ENCODE results near the gene NPM1.

- TF ChIP-seq CTCF (IDR thresholded peaks at IDR 0.05; ENCODE audit: low read depth, low read length, missing input control), result no peak
- TF ChIP-seq SP1 (IDR thresholded peaks at IDR 0.05), result no peak
- no peak for TF ChIP-seq GABPA (IDR thresholded peaks at IDR 0.05 in 1 of 2, conservative IDR thresholded peaks at IDR 0.05 in 1 of 2)
- no peak for TF ChIP-seq MAX (IDR thresholded peaks at IDR 0.05)
- no peak for TF ChIP-seq HNF4G (IDR thresholded peaks at IDR 0.05)
- TF ChIP-seq, protein P1, sequence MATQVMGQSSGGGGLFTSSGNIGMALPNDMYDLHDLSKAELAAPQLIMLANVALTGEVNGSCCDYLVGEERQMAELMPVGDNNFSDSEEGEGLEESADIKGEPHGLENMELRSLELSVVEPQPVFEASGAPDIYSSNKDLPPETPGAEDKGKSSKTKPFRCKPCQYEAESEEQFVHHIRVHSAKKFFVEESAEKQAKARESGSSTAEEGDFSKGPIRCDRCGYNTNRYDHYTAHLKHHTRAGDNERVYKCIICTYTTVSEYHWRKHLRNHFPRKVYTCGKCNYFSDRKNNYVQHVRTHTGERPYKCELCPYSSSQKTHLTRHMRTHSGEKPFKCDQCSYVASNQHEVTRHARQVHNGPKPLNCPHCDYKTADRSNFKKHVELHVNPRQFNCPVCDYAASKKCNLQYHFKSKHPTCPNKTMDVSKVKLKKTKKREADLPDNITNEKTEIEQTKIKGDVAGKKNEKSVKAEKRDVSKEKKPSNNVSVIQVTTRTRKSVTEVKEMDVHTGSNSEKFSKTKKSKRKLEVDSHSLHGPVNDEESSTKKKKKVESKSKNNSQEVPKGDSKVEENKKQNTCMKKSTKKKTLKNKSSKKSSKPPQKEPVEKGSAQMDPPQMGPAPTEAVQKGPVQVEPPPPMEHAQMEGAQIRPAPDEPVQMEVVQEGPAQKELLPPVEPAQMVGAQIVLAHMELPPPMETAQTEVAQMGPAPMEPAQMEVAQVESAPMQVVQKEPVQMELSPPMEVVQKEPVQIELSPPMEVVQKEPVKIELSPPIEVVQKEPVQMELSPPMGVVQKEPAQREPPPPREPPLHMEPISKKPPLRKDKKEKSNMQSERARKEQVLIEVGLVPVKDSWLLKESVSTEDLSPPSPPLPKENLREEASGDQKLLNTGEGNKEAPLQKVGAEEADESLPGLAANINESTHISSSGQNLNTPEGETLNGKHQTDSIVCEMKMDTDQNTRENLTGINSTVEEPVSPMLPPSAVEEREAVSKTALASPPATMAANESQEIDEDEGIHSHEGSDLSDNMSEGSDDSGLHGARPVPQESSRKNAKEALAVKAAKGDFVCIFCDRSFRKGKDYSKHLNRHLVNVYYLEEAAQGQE (IDR thresholded peaks at IDR 0.05), result no peak
- TF ChIP-seq JUND (IDR thresholded peaks at IDR 0.05), result no peak
- no peak for TF ChIP-seq TAF1 (conservative IDR thresholded peaks at IDR 0.05)
- no peak for TF ChIP-seq RXRA (IDR thresholded peaks at IDR 0.05)
- TF ChIP-seq ZBTB33 (IDR thresholded peaks at IDR 0.05), result no peak
Observed at GRCh38 chr5:171447226-171447625, 59.6 kb downstream of the NPM1 start.

All from liver (tissue), 3 donors.